ENCODE data around the gene CCDC78.

CCDC78 gene

DNA sequence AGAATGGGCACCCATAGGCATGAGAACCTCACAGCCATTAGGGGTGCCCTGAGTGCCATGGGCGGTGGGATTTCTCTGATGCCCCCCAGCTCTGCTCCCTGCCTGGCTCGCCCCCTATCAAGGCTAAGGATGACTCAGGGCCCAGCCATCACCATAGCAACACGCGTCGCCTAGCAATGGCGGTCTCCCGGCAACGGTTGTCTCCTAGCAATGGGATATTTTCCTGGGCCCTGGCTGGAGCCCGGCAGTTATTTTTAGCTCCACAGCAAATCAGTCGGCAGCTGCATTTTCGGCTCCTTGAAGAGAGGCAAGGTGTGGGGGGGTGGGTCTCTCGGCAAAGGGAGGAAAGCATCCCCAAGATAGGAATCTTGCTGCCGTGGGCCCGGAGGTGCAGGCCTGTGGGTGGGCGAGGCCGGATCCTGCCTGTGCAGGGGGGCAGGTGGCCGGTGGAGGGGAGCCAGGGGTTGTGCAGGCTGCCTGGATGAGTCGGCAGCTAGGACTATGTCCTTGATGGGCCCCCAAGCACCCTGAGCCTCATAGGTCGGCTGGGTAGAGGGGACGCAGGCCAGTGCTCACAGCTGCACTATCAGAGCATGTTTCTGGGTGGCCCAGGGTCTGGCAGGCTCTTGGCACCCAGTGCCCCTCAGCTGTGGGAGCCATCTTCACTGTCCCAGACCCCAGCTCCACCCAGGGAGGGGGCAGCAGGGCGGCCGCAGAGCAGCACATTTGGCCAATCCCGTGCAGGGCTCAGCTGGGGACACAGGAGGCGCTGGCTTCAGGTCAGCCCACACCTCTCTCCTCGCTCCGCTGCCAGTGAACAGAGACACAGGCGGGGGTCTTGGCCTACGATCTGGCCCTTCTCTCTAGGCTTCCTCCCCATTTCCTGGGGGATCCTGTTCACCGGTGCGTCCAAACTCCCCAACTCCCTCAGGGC, 16.4 kb downstream of the CCDC78 start:
- no peak for DNase-seq (ENCODE audit: low spot score)

DNA sequence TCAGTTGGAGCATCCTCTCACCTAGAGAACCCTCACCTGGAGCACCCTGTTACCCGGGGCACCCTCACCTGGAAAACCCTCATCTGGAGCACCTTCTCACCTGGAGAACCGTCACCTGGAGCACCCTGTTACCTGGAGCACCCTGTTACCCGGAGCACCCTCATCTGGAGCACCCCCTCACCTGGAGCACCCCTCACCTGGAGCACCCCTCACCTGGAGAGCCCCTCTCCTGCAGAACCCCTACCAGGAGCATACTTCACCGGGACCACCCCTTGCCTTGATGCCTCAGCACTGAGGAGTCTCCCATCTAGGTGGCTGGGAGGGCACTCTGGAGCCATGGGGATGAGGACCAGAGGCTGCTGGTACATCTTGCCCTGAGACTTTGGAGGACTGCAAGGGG, 17.3 kb downstream of the CCDC78 start:
- DNase-seq (ENCODE audit: low spot score): no peak

DNA sequence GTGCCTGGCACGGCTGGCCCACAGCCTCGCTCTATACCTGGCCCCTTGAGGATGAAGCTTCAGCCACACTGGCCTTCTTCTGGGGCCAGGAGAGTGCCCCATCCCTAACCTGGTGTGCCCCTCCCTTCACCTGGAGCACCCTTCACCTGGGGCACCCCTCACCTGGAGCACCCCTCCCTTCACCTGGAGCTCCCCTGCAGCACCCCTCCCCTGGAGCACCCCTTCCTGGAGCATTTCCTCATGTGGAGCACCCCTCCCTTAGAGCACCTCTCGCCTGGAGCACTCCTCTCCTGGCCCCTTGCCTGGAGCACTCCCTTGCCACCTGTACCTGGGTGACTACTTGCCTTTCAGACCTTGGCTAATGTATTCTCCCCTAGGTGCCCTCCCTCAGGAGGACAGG, 18.2 kb downstream of the CCDC78 start:
- DNase-seq (ENCODE audit: low spot score): no peak

DNA sequence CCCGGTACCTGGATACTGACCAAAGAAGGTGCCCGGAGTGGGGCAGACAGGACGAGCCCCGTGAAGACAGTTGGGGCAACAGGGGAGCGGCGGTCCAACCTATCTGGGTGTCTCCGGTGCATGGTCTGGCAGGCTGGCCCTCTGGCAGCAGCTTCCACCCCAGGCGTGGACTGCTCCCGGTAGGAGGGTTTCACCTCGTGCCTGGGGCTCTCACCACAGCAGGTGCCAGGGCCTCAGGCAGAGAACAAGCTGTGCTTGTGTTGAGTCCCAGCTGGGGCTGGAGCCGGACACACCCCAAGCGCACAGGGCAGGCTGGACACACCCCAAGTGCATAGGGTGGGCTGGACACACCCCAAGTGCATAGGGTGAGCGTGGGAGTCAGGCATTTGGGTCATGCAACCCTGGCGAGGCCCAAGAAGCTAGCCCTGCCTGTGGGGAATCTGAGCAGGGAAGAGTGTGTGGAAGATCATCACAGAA, 19.1 kb downstream of the CCDC78 start:
- DNase-seq (ENCODE audit: low spot score): no peak

DNA sequence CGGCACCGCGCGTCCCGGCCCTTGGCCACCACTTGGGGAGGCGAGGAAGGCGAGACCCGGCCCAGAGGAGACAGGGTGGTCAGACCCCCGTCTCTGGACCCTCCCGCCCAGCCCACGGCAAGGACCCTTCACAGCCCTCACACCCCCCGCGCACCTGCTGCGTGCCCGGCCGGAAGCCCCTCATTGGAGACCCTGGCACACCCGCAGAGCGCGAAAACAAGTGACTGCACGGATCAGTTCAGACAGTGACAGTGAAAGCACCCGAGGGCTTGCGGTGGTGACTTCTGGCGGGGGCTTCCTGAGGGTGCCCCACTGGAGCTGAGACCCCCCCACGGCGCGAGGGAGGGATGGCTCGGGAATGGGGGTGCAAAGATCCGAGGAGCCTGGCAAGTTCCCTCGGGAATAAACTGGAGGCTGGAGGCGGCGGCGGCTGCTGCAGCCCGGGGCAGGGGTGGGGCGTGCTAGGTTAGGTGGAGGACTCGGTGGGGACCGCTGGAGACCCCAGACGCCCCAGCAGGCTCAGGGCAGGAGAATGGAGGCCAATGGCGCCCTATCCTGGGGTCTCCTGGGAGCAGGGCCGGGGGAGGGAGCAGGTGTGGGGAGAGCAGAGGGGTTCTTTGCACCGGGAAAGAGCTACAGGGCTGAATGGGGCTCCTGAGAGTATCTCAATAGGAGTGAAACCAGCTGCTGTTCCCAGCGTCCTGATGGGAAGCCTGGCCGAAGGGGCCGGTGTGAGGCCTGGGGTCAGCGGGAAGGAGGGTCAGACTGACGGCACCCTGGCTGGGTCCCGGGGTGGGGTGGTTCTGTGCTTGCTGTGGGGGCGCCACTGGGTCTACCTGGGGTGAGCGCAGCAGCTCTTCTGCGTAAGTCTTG, 19.8 kb downstream of the CCDC78 start:
- DNase-seq (ENCODE audit: low spot score): no peak

DNA sequence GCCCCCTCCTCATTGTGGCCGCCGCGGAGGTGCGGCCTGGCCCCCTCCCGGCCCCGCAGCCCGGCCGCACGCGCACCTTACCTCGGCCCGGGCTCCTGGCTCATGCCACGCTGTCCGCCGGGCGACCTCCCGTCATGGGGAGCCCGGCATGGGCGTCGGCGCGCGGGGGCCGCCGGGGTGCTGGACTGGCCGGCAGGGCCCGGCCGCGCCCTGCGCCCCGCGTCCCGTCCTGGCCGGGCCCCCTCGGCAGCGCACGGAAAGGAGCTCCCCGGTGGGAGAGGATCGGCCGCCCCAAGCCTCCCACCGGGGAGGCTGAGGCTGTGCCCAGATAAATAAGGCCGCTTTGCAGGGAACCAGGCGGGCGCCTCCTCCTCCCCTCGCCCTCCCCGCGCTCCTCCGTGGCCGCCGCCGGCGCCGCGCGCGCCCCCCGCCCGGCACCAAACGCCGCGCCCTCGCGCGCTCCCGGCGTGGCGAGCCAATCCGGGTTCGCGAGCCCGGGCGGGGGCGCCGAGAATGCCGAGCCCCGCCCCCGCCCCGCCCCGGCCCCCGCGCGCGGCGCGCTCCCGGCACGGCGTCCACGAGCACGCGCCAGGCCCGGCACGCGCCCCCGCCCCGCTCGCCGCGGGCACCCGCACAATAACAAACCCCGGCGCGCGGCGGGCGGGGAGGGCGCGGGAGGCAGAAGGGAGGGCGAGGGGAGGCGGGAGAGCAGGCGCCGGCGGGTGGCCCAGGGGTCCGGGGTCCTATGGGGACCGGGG, 20.6 kb downstream of the CCDC78 start, which contains the start of gene FBXL16:
TSS of gene FBXL16 (minus strand) at position 371 of the 758 bp plus-strand sequence. CDS start 8,396 bp downstream, outside the sequence.
- DNase-seq (ENCODE audit: low spot score): no peak

DNA sequence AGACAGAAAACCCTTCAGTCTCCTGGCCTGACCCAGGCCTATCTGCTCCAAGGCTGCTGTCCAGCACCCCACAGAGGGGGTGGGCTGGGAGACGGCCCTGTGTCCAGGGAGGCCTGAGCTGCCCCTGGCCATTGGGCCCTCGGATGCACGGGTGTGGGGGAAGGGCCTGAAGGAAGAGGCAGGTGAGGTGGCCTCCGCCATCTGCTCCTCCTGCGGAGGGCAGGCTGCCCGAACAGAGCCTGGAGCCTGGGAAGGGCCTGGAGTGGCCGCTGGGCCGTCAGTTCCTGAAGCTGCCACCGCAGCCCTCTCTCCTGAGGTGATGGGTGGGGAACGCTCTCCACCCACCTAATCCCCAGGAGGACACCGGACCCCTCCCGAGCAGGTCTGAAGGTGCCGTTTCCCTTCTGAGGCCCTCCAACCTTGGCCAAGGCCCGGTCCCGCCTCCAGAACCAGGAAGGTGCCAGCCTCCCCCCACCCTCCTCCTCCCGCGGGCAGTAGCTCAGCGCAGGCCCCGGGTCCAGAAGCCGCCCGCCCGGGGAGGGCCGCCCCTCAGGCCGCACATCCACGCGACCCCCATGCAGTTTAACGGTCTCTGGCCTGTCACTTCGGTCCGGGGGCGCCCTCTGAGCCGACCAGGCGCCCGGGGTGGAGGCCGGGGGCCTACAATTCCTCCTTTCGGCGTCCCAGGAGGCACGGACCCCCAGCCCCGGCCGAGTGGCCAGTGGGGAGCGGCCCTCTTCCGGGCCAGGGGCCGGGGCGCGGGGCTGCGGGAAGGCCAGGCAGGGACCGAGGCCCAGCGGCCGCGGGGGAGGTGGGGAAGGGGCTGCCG, 21.5 kb downstream of the CCDC78 start:
- DNase-seq (ENCODE audit: low spot score): no peak

DNA sequence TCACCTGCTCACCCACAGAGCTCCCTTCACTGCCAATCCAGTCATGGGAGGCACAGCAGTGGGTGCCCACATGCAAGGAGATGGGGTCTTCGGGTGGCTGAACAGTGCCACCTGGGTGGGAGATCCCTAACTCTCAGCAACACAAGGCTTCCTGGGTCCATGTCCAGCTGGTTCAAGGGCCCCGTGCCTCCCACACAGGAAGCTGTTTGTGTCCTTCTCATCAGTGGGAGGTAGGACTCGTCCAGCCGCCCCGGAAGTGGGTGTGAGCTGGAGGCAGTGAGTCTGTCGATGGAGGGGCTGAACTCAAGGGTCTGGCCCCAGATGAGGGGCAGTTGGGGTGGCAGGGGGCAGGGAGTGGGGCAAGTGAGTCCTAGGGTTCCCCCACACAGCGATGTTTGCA, 22.2 kb downstream of the CCDC78 start:
- DNase-seq (ENCODE audit: low spot score): no peak

DNA sequence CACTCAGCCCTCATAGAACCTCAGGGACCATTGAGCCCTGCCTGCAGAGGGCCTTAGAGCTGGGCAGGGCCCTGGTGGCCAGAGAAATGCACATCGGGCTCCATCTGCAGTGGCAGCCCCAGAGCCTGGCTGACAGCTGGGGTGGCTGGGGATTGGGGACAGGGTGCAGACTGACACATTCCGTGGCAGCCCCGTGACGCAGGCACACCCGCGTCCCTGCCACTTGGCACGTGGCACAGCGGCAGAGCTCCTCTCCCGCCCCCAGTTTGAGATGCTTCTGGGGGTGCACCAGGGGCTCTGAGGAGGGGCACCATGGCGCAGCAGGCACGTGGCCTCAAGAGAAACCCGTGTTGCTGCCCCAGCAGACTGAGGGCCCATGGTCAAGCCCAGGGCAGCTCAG, 22.8 kb downstream of the CCDC78 start:
- DNase-seq (ENCODE audit: low spot score): no peak

DNA sequence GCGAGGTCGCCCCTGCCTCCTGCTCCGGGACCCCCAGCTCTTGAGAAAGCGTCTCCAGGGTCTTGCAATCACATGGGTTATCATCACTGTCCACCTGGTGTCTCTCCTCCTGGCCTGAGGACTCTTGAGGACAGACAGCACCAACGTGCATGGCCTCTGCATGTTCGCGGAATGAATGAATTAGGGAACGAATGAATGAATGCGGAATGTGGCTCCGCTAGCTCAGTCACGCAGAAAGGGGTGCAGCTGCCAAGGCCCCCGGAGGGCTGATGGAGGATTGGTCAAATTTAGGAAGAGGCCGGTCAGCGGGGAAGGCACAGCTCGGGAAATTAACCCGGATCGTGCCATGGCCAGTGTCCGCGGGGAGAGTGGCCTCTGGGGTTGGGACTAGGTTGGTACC, 23.9 kb downstream of the CCDC78 start:
- no peak for DNase-seq (ENCODE audit: low spot score)

DNA sequence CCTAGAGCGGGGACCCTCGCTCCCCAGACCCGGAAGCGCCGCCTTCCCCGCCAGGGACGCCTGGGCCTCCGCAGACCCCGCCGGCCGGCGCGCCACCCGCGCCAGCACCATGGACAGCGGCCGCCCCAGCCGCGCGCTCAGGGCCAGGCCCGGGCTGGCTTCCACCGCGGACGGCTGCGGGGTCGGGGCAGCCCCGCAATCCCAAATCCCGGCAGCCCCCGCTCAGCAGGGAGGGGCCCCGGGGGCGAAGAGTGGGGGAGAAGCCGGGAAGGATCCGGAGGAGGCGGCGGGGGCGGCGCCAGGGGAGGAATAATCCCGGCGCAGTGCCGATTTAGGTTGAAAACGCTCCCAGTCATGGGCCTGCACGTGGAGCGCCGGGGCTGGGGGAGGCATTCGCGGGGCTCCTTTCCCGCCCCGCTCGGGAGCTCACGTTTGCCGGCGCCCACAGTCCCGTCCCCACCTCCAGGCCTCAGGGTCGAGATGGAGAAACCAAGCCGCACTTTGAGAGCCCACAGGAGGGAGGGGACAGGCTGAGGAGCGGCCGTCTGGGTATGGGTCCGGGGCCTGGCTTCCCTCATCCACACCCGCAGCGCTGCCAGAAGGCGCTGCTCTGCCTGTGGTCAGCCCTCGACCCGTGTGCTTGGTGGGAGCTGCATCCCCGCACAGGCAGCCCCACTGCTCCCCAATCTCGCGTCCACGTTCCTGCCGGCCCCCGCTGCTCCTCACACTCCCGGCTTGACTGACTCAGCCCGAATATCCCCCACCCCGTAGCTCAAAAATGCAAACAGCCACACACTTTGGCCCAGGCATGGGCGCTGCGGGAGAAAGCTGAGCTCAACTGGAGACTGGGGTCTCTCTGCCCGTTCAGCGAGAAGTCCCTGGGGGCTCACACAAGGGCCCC, 25.3 kb downstream of the CCDC78 start:
- DNase-seq (ENCODE audit: low spot score): peak; percentile 75

DNA sequence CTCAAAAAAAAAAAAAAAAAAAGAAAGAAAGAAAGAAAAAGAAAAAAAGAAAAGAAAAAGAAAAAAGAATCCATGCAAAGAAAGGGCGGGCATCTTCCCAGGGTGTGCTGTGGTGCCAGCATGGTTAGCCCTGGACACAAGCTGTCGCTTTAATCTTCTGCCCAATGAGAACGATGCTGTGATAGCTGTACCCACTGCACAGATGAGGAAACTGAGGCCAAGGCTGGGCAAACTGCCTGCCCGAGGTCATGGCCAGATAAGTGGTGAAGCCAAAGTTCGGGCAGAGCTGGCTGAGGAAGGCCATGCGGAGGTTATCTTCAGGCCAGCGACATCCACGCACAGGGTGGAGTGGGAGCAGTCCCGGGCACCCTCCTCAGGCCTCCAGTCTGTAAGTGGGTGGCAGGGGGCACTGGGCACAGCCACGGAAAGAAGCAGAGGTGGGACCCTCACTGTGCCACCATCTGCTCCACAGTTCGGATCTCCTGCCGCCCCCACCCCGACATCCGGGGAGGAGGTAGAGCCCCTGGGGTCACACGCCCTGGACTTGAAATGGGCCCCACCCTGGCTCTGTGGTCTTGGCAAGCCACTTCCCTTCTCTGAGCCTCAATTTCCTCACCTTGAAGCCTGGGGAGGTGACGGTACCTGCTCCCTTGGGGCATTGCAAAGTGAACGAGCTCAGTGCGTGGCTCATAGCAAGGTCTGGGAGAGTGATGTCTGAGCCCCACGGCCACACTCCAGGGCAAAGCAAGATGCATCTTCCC, 27.2 kb downstream of the CCDC78 start:
- no peak for DNase-seq (ENCODE audit: low spot score)

DNA sequence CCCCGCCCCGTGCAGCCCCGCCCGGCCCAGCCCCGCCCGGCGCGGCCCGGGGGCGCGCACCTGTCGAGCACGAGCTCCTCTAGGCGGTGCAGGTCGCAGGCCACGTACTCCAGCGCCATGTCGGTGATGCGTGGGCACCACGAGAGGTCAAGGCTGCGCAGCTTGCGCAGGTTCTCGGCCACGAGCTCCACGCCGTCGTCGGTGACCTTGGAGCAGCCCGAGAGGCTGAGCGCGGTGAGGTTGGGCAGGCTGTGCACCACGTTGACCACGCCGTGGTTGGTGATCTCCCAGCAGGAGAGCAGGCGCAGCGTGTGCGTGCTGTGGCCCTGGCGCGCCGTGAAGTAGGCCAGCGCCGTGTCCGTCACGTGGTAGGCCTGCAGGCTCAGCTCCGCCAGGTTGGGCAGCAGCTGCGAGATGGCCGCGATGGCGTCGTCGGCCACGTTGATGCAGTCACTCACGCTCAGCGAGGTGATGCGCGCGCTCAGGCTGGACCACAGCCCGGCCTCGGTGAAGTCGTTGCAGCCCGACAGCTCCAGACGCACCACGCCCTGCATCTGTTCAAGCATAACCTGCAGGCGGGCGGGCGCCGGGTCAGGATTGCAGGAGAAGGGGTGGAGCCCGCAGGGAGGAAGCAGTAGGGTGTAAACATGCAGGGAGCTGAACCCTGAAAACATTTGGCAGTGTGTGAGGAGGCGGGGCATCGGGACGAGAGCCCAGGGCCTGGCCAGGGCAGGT, 30.7 kb downstream of the CCDC78 start:
- no peak for DNase-seq (ENCODE audit: low spot score)

DNA sequence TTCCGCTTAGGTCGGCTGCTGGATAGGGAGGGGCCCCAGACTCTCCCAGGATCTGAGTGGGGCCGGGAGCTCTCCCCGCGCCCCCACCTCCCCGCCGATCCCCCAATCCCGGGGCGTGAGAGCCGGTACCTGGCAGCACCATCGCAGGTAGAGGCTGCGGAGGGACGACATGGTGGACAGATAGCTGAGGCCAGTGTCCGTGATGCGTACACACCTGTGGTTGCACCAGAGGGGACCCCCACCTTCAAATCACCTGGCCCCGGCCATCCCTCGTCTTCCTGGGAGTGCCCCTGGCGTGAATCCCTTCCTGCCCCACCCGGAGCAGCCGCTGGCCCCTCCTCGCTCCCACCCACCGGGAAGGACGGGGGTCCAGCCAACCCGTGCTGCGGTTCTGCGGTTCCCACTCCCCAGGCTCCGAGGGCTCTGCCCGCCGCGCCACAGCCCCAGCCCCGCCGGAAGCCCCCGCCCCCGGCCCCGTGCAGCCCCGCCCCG, 31.3 kb downstream of the CCDC78 start:
- DNase-seq (ENCODE audit: low spot score): no peak

DNA sequence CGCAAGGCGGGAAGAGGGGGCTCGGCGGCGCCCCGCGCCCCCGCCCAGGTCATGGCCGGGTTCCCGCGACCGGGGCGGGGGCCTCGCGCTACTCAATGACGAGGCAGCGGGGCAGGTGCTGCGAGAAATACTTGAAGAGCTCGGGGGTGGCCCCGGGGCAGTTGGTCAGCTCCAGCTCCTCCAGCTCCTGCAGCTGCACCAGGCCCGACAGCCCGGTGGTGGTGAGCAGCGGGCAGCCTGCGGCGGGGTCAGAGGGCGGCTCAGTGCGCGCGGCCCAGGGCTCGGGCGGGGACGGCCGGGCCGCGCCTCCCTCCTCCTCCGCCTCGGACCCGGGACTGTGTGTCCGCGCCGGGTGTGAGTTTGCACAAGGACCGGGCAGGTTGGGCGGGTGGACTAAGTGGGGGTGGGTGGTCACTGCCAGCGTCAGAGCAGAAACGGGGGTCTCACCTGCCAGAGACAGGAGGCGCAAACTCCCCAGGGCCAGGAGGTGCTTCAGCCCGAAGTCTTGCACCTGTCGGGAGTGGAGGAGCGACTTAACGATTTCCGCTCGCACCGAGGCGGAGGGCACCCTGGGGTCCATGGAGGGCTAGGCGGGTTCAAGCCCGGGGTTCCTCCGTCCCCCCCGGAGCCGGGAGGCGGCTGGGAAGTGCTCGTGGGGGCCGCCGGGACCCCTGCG, 31.9 kb downstream of the CCDC78 start:
- DNase-seq (ENCODE audit: low spot score): no peak

DNA sequence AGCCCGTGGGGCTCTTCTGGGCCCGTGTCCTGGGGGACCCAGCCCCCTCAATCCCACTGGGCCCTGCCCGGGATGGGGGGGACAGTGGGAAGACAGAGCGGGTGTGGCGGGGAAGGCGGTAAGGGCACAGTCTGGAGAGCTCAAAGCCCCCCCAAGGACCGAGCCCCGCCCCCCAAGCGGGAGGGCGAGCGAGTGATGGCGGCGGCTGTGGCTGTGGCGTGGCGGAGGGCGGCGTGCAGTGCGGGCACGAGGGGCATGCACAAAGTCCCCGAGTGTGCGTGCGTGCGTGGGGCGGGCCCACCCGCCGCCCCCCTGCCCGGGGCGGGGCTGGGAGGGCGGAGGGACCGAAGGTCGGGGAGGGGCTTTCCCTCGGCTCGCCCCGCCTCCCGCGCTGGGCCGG, 32.5 kb downstream of the CCDC78 start:
- no peak for DNase-seq (ENCODE audit: low spot score)

DNA sequence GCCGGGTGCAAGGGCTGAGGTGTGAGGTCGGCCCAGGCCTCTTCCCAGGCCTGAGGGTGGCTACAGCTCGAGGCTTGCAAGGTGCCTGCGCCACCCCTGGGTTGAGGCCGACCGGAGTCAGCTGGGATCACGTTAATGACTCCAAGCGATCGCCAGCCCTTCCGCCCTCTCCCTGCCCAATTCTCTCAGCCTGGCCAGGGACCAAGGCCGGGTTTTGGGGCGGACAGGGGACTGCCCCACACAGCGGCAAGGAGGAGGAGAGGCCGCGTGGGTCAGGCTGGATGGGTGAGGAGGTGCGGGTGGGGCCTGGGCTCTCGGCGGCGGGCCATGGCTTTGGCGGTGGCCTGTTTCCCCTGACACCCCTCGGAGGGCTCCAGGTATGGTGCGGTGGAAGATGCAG, 32.9 kb downstream of the CCDC78 start:
- DNase-seq (ENCODE audit: low spot score): no peak
